SK-N-MC (cell line): ENCODE measurements around the gene CLTB.

Experiments used
- EZH2 ChIP-seq: fragments of 200-600 bp; sonication (generic); IDR thresholded peaks from one replicate; pipeline ENCODE4 v1.6.1; 2017; ENCODE audit warnings: antibody characterized with exemption
- FOXP2 ChIP-seq: optimal IDR thresholded peaks from 2 replicates; pipeline ENCODE3; 2011; ENCODE audit warnings: mild to moderate bottlenecking, moderate library complexity; ENCODE audit not compliant: insufficient read depth; ENCODE audit errors: extremely low read length, control extremely low read depth
- POLR2AphosphoS5 ChIP-seq: IDR thresholded peaks from 2 replicates; pipeline ENCODE4 v1.6.1; 2012; ENCODE audit warnings: mild to moderate bottlenecking, low read depth, low read length, borderline replicate concordance

DNA sequence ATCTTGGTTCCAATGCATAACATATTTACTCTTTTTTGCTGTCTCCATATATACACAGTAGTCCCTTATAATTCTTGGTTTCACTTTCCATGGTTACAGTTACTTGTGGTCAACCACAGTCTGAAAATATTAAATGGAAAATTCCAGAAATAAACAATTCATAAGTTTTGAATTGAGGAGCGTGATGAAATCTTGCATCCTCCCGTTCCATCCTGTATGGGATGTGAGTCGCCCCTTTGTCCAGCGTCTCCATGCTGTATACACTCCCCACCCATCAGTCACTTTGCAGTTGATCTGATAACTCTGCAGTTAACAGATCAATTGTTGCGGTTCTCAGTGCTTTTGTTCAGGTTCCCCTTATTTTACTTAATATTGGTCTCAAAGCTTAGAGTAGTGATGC, 20.3 kb upstream of the CLTB start:
- TF ChIP-seq EZH2 (no peak), POLR2AphosphoS5 (no peak), FOXP2 (no peak)
